ENCODE measurements around the gene APOC3. TPM values are rescaled to one million over a fixed set of nuclear protein-coding genes. Genes with fewer than 3 reads are reported as not detected.

APOC3 gene
- total and polyA plus RNA-seq, 2 of the 4 experiments (the other 2 are of a cell fraction) = not detected

GRCh38 chr11:116840224-116840745 lies 10.6 kb downstream of the APOC3 start:
- intact Hi-C loops (cut with micrococcal nuclease) (no loop called here), dilution Hi-C loops (cut with HindIII; ENCODE audit: low sequenced_read_pairs, unreplicated experiment) (no loop called here), in situ Hi-C loops (cut with MboI; ENCODE audit: low sequenced_read_pairs) (no loop called here)
- H2BK120ac ChIP-seq (ENCODE audit: low read depth, low read length) = no peak overlapping the region
- H3K9me3 ChIP-seq (ENCODE audit: control insufficient read depth, insufficient read depth, low read length) = no peaks in the 10 kb centered on the region
- WGBS, 2 experiments (ENCODE audit: extremely low coverage in 2 of 2, insufficient read length in 1 of 2) = no CpG with 5 or more reads among the region's 6 CpGs
- ATAC-seq (ENCODE audit: low read depth) (0 out of 2 replicates have a peak, but pooled peaks have one; percentile 12), DNase-seq (peak; percentile 36)
- TF ChIP-seq CEBPB (IDR thresholded peaks at IDR 0.05; ENCODE audit: low read depth, low read length) = no peak
- no peak; the same call in 1 of the 2 replicates for TF ChIP-seq CTCF (conservative IDR thresholded peaks at IDR 0.05; ENCODE audit: low read depth, low read length)
- no peak for TF ChIP-seq RCOR1 (IDR thresholded peaks at IDR 0.05; ENCODE audit: insufficient replicate concordance, low read length)
- no peak for TF ChIP-seq RFX5 (IDR thresholded peaks at IDR 0.05; ENCODE audit: low read depth, low read length)
- TF ChIP-seq USF2 (IDR thresholded peaks at IDR 0.05; ENCODE audit: low read depth, low read length) = no peak
- TF ChIP-seq MXI1 (IDR thresholded peaks at IDR 0.05; ENCODE audit: borderline replicate concordance, low read depth, low read length) = no peak
- no peak for TF ChIP-seq FOS (IDR thresholded peaks at IDR 0.05; ENCODE audit: low read depth, low read length)
- TF ChIP-seq MAZ (IDR thresholded peaks at IDR 0.05; ENCODE audit: borderline replicate concordance, low read depth, low read length) = no peak
- no peak for TF ChIP-seq NFE2L2 (IDR thresholded peaks at IDR 0.05; ENCODE audit: low read depth, low read length)
- TF ChIP-seq CHD1 (IDR thresholded peaks at IDR 0.05; ENCODE audit: low read depth, low read length) = no peak
- no peak for TF ChIP-seq SMC3 (IDR thresholded peaks at IDR 0.05; ENCODE audit: low read depth, low read length)
- no peak for TF ChIP-seq MAFK (IDR thresholded peaks at IDR 0.05; ENCODE audit: low read depth, low read length)
- no peak for TF ChIP-seq RAD21 (IDR thresholded peaks at IDR 0.05; ENCODE audit: low read length)
- TF ChIP-seq BHLHE40 (IDR thresholded peaks at IDR 0.05; ENCODE audit: low read depth, low read length) = no peak
- H3K56ac ChIP-seq (ENCODE audit: extremely low read depth, insufficient read depth, low read length) = no peak overlapping the region
- no peak overlapping the region for H4K5ac ChIP-seq (ENCODE audit: low read depth, low read length)
- H3K4ac ChIP-seq (ENCODE audit: low read depth, low read length) = no peak overlapping the region
- peaks cover 11% of the 10 kb centered on the region for H3K36me3 ChIP-seq (ENCODE audit: control insufficient read depth, insufficient read depth, low read length)
- H2AK5ac ChIP-seq (ENCODE audit: low read depth, low read length) = no peak overlapping the region
- no peaks in the 10 kb centered on the region for H3K27me3 ChIP-seq (ENCODE audit: control insufficient read depth, insufficient read depth, low read length)
- H2AFZ ChIP-seq (replicated peaks; ENCODE audit: low read length, poor library complexity) = no peak overlapping the region
- no peak overlapping the region for H2BK20ac ChIP-seq (ENCODE audit: low read depth, low read length)
- H4K8ac ChIP-seq (ENCODE audit: low read depth in 2 of 2, low read length in 2 of 2) = no peak overlapping the region
- CTCF ChIA-PET = interaction anchor here (0.6 to 1.0 kb wide), 4 partner anchors 12 to 266 kb away, joined by 3 to 6 read pairs (median 4); no protein-coding TSS in a partner anchor
- H3K9ac ChIP-seq (ENCODE audit: low read depth, low read length) = no peak overlapping the region
- H3K4me3 ChIP-seq (ENCODE audit: insufficient read depth, low read depth, low read length) = no peak overlapping the region
- no peak overlapping the region for H3K18ac ChIP-seq (ENCODE audit: low read depth, low read length)
- no peak overlapping the region for H4K91ac ChIP-seq (ENCODE audit: insufficient read depth, low read depth, low read length)
- BruUV-seq (replicated peaks) = no TSS peak
- H2BK15ac ChIP-seq (ENCODE audit: low read depth, low read length) = no peak overlapping the region
- no peak overlapping the region for H2BK5ac ChIP-seq (ENCODE audit: low read depth, low read length, poor library complexity, severe bottlenecking)
- H3K4me2 ChIP-seq (ENCODE audit: low read depth, low read length) = no peak overlapping the region
- H3K4me1 ChIP-seq (ENCODE audit: control insufficient read depth, insufficient read depth, low read length) = peaks cover 2% of the 10 kb centered on the region; the same call in 1 of the 2 replicates
- no peaks in the 10 kb centered on the region for H4K20me1 ChIP-seq (ENCODE audit: insufficient read depth, low read length)
- POLR2A ChIA-PET (ENCODE audit: unreplicated experiment) = no interaction called here
- no peak overlapping the region for H3K14ac ChIP-seq (replicated peaks; ENCODE audit: low read depth, low read length)
- no peaks in the 10 kb centered on the region; the same call in 1 of the 2 replicates for H3K9me1 ChIP-seq (ENCODE audit: insufficient read depth, low read length)
- H3K23ac ChIP-seq (ENCODE audit: low read depth, low read length) = no peak overlapping the region
- no peak overlapping the region for H3K27ac ChIP-seq (ENCODE audit: insufficient read depth, low read length)
- H2AK9ac ChIP-seq (replicated peaks; ENCODE audit: low read depth, low read length, poor library complexity) = no peak overlapping the region
- H3K79me1 ChIP-seq (ENCODE audit: low read depth in 1 of 2, low read length in 2 of 2) = no peaks in the 10 kb centered on the region
